ENCODE measurements around the gene SLC1A1.

SLC1A1 gene

DNA sequence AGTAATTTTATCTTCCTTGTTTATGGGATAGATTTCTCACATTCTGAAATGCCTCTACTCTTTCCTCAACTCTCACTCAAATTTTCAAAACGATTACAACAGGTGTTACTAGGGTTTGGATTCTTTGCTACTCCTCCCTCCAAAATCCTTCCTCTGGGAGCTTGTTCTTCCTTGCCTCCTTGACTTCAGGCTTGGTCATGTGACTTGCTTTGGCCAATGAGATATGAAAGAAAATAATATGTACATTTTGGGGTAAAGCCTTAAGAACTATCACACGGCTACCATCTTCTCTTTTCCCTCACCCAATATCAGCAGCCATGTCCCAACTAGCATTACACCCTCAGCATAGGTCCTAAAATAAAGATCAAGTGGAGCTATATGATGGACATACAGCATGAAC, 28.8 kb upstream of the SLC1A1 start:
- Histone ChIP-seq H3K9me2 (ENCODE audit: low read depth, low read length) (no peaks in the 10 kb centered on the region), H3K9ac (ENCODE audit: low read length) (no peak overlapping the region), H3K4me2 (ENCODE audit: low read length) (no peak overlapping the region), H3K27ac (ENCODE audit: low read depth, low read length, poor library complexity, severe bottlenecking) (no peak overlapping the region), H4K20me1 (ENCODE audit: insufficient read depth, low read length) (no peaks in the 10 kb centered on the region), H3K27me3 (ENCODE audit: insufficient read depth, low read length) (no peaks in the 10 kb centered on the region), H3K36me3 (ENCODE audit: insufficient read depth, low read length) (no peaks in the 10 kb centered on the region), H3K4me1 (ENCODE audit: insufficient read depth, low read length, severe bottlenecking) (peaks cover 15% of the 10 kb centered on the region), H3K9me3 (ENCODE audit: low read length) (no peaks in the 10 kb centered on the region), H3K79me2 (ENCODE audit: insufficient read depth, low read length) (no peaks in the 10 kb centered on the region), H3F3A (ENCODE audit: insufficient read depth, low read length) (no peaks in the 10 kb centered on the region; the same call in 1 of the 2 replicates), H3K4me3 (ENCODE audit: low read depth, low read length, poor library complexity, severe bottlenecking) (no peak overlapping the region), H2AFZ (ENCODE audit: low read length) (no peak overlapping the region)
- TF ChIP-seq, protein P1, sequence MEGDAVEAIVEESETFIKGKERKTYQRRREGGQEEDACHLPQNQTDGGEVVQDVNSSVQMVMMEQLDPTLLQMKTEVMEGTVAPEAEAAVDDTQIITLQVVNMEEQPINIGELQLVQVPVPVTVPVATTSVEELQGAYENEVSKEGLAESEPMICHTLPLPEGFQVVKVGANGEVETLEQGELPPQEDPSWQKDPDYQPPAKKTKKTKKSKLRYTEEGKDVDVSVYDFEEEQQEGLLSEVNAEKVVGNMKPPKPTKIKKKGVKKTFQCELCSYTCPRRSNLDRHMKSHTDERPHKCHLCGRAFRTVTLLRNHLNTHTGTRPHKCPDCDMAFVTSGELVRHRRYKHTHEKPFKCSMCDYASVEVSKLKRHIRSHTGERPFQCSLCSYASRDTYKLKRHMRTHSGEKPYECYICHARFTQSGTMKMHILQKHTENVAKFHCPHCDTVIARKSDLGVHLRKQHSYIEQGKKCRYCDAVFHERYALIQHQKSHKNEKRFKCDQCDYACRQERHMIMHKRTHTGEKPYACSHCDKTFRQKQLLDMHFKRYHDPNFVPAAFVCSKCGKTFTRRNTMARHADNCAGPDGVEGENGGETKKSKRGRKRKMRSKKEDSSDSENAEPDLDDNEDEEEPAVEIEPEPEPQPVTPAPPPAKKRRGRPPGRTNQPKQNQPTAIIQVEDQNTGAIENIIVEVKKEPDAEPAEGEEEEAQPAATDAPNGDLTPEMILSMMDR (IDR thresholded peaks at IDR 0.05; ENCODE audit: low read length), result no peak
- no peak for TF ChIP-seq EZH2 (IDR thresholded peaks at IDR 0.05; ENCODE audit: borderline replicate concordance, low read length)

DNA sequence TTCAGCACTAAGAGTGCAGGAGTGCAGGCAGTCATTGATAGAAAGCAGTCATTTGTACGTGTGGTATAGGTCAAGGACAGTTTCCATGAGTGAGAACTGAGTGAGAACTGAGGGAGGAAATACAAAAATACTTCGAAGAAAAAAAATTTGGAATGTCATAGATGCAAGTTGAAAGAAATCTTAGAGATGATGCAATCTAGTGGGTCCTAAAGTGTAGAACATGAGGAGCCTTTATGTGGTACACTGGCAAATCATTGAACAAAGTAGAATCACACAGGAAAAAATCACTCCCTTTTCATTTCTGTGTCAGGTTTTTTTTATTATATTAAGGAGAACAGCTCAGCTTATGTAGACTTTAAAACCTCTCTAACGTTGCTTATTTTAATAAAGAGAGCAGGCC, 26.4 kb upstream of the SLC1A1 start:
- Histone ChIP-seq H3K9me2 (ENCODE audit: low read depth, low read length) (no peaks in the 10 kb centered on the region), H4K20me1 (ENCODE audit: insufficient read depth, low read length) (no peaks in the 10 kb centered on the region), H3K4me1 (ENCODE audit: insufficient read depth, low read length, severe bottlenecking) (peaks cover 22% of the 10 kb centered on the region), H3K79me2 (ENCODE audit: insufficient read depth, low read length) (no peaks in the 10 kb centered on the region), H3K27ac (ENCODE audit: low read depth, low read length, poor library complexity, severe bottlenecking) (no peak overlapping the region), H3K36me3 (ENCODE audit: insufficient read depth, low read length) (no peaks in the 10 kb centered on the region), H3K9ac (ENCODE audit: low read length) (no peak overlapping the region), H3K9me3 (ENCODE audit: low read length) (no peaks in the 10 kb centered on the region), H3K4me2 (ENCODE audit: low read length) (no peak overlapping the region), H3F3A (ENCODE audit: insufficient read depth, low read length) (no peaks in the 10 kb centered on the region; the same call in 1 of the 2 replicates), H3K4me3 (ENCODE audit: low read depth, low read length, poor library complexity, severe bottlenecking) (no peak overlapping the region), H3K27me3 (ENCODE audit: insufficient read depth, low read length) (no peaks in the 10 kb centered on the region), H2AFZ (ENCODE audit: low read length) (no peak overlapping the region)
- TF ChIP-seq, protein P1 (IDR thresholded peaks at IDR 0.05; ENCODE audit: low read length), result no peak
- TF ChIP-seq EZH2 (IDR thresholded peaks at IDR 0.05; ENCODE audit: borderline replicate concordance, low read length), result no peak

DNA sequence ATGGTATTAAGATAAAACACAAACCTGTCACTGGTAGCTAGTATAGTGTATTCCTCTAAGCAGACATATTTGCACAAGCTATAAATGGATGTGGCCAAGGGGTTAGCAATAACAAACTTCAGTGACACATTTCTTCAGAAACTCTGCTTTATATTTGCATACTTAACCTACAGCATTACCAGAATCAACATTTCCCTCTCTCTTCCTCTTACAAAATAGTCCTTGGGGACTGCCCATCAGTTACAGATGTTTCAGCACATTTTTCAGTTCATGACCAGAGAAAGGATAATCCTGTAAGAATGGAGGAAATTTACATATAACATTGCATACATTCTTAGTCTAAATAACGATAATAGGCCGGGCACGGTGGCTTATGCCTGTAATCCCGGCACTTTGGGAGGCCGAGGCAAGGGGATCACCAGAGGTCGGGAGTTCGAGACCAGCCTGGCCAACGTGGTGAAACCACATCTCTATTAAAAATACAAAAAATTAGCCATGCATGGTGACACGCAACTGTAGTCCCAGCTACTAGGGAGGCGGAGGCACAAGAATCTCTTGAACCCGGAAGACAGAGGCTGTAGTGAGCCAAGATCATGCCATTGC, 25.3 kb upstream of the SLC1A1 start:
- Histone ChIP-seq H3K79me2 (ENCODE audit: insufficient read depth, low read length) (no peaks in the 10 kb centered on the region), H3K4me1 (ENCODE audit: insufficient read depth, low read length, severe bottlenecking) (peaks cover 22% of the 10 kb centered on the region), H3K9me3 (ENCODE audit: low read length) (no peaks in the 10 kb centered on the region), H3K36me3 (ENCODE audit: insufficient read depth, low read length) (no peaks in the 10 kb centered on the region), H2AFZ (ENCODE audit: low read length) (no peak overlapping the region), H3K4me3 (ENCODE audit: low read depth, low read length, poor library complexity, severe bottlenecking) (no peak overlapping the region), H3K9ac (ENCODE audit: low read length) (no peak overlapping the region), H3K4me2 (ENCODE audit: low read length) (no peak overlapping the region; the same call in 1 of the 2 replicates), H3K9me2 (ENCODE audit: low read depth, low read length) (no peaks in the 10 kb centered on the region), H3K27me3 (ENCODE audit: insufficient read depth, low read length) (no peaks in the 10 kb centered on the region), H3K27ac (ENCODE audit: low read depth, low read length, poor library complexity, severe bottlenecking) (no peak overlapping the region), H4K20me1 (ENCODE audit: insufficient read depth, low read length) (no peaks in the 10 kb centered on the region), H3F3A (ENCODE audit: insufficient read depth, low read length) (no peaks in the 10 kb centered on the region; the same call in 1 of the 2 replicates)
- TF ChIP-seq, protein P1 (IDR thresholded peaks at IDR 0.05; ENCODE audit: low read length), result no peak
- no peak for TF ChIP-seq EZH2 (IDR thresholded peaks at IDR 0.05; ENCODE audit: borderline replicate concordance, low read length)

Data from OCI-LY1 (cell line).